ENCODE data around the gene FBXO42. TPM values are rescaled to one million over a fixed set of nuclear protein-coding genes. Genes with fewer than 3 reads are reported as not detected.
A peak's percentile ranks its signal among the peaks of the same experiment; 100 is the strongest.

The FBXO42 gene
- total and polyA plus RNA-seq, 5 donors from 2014 or later, result 13.5 to 23.2 (median 21.7) TPM

DNA sequence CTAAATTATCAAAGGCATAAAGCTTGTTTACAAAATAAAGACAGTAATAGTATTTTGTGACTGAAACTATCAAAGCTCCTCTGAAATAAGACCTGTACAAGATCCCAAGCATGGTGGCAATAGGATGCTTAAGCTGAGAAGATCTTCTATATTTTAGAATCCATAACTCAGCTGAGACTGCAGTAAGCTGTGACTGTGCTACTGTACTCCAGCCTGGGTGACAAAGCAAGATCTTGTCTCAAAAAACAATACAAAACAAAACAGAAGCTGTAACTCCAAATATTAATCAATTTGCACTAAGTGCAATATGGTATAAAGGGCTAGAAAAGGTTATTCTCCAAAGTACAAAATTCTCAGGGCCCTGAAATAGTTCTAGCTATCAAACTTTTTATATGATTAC lies 59.5 kb downstream of the FBXO42 start:
- Mint-ChIP-seq H3K27ac (peak overlapping the region in 1 of 3 donors; percentile 56), H3K4me3 (no peak overlapping the region), H3K4me1 (peaks cover 5 to 14% (median 12%) of the 10 kb centered on the region in 4 donors), H3K36me3 (peaks cover 29% of the 10 kb centered on the region), H3K9me3 (no peaks in the 10 kb centered on the region), H3K27me3 (no peaks in the 10 kb centered on the region)
- no peaks in the 10 kb centered on the region for H3K4me1 ChIP-seq (ENCODE audit: control insufficient read depth, insufficient read depth, low read length, poor library complexity, severe bottlenecking)
- H3K4me3 ChIP-seq (ENCODE audit: low read depth, low read length), result no peak overlapping the region
- ATAC-seq (ENCODE audit: low read depth in 2 of 2) (no peak), DNase-seq (no peak)
- H3K36me3 ChIP-seq (ENCODE audit: control insufficient read depth, insufficient read depth, low read length), result peaks cover 46% of the 10 kb centered on the region
- H3K27me3 ChIP-seq (ENCODE audit: control insufficient read depth, insufficient read depth, low read length), result no peaks in the 10 kb centered on the region
- H3K9me3 ChIP-seq (ENCODE audit: control insufficient read depth in 2 of 2, low read length in 2 of 2), result no peaks in the 10 kb centered on the region
- no peak overlapping the region for H3K27ac ChIP-seq (ENCODE audit: insufficient read depth, low read length, poor library complexity, severe bottlenecking)

DNA sequence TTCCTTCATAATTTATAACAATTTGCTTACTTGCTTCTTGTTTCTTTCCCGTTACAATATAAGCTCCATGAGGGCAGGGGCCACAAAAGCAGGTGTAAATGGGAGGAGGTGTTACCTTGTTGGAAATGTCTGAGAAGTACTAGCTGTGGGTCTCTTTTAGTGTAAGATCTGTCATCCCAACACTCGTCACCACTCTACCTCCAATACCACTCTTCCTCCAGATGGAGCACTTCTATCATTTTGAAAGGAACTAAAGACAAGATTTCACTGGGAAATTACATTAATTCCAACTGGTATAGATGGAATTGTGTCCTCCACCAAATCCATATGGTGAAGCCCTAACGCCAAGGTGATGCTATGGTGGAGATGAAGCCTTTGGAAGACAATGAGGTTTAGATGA lies 62.3 kb downstream of the FBXO42 start:
- peak overlapping the region in 1 of 3 donors; percentile 23 for H3K27ac Mint-ChIP-seq
- H3K36me3 Mint-ChIP-seq, result peaks cover 22% of the 10 kb centered on the region
- no peaks in the 10 kb centered on the region for H3K9me3 Mint-ChIP-seq
- Histone ChIP-seq H3K36me3 (ENCODE audit: control insufficient read depth, insufficient read depth, low read length) (peaks cover 61% of the 10 kb centered on the region), H3K27me3 (ENCODE audit: control insufficient read depth, insufficient read depth, low read length) (no peaks in the 10 kb centered on the region), H3K4me3 (ENCODE audit: low read depth, low read length) (no peak overlapping the region), H3K27ac (ENCODE audit: insufficient read depth, low read length, poor library complexity, severe bottlenecking) (no peak overlapping the region), H3K9me3 (ENCODE audit: control insufficient read depth in 2 of 2, low read length in 2 of 2) (no peaks in the 10 kb centered on the region), H3K4me1 (ENCODE audit: control insufficient read depth, insufficient read depth, low read length, poor library complexity, severe bottlenecking) (no peaks in the 10 kb centered on the region)
- H3K4me3 Mint-ChIP-seq, result no peak overlapping the region
- ATAC-seq (ENCODE audit: low read depth in 2 of 2) (no peak), DNase-seq (no peak)
- H3K27me3 Mint-ChIP-seq, result no peaks in the 10 kb centered on the region
- H3K4me1 Mint-ChIP-seq, result peaks cover 5 to 14% (median 12%) of the 10 kb centered on the region in 4 donors

DNA sequence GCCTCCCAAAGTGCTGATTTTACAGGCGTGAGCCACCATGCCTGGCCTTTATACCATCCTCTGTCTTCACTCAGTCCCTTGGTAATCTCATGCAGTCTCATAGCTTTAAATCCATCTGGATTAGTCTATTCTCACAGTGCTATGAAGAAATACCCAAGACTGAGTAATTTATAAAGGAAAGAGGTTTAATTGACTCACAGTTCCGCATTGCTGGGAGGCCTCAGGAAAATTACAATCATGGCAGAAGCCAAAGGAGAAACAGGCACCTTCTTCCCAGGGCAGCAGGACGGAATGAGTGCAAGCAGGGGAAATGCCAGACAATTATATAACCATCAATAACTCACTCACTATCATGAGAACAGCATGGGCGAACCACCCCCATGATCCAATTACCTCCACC lies 66.2 kb downstream of the FBXO42 start:
- no peak for ATAC-seq (ENCODE audit: low read depth in 2 of 2)
- Histone ChIP-seq H3K4me1 (ENCODE audit: control insufficient read depth, insufficient read depth, low read length, poor library complexity, severe bottlenecking) (no peaks in the 10 kb centered on the region), H3K27me3 (ENCODE audit: control insufficient read depth, insufficient read depth, low read length) (no peaks in the 10 kb centered on the region), H3K9me3 (ENCODE audit: control insufficient read depth in 2 of 2, low read length in 2 of 2) (no peaks in the 10 kb centered on the region), H3K27ac (ENCODE audit: insufficient read depth, low read length, poor library complexity, severe bottlenecking) (no peak overlapping the region), H3K4me3 (ENCODE audit: low read depth, low read length) (no peak overlapping the region), H3K36me3 (ENCODE audit: control insufficient read depth, insufficient read depth, low read length) (peaks cover 37% of the 10 kb centered on the region)
- DNase-seq, result no peak
- Mint-ChIP-seq H3K27me3 (no peaks in the 10 kb centered on the region), H3K9me3 (no peaks in the 10 kb centered on the region), H3K4me3 (no peak overlapping the region), H3K27ac (no peak overlapping the region), H3K36me3 (peaks cover 13% of the 10 kb centered on the region), H3K4me1 (peaks cover 3 to 14% (median 9%) of the 10 kb centered on the region in 4 donors)

DNA sequence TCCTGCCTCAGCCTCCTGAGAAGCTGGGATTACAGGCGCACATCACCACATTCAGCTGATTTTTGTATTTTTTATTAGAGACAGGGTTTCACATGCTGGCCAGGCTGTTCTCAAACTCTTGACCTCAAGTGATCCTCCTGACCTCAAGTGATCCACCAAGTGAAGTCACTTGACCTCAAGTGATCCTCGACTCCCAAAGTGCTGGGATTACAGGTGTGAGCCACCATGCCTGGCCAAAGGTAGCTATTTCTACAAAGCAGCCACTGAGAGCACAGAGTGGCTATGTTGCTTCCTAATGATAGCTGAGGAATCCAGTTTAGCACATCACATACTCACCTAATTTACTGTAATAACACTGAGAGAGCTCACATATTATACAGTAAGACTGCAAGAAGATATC lies 70.5 kb downstream of the FBXO42 start:
- H3K27me3 Mint-ChIP-seq, result no peaks in the 10 kb centered on the region

DNA sequence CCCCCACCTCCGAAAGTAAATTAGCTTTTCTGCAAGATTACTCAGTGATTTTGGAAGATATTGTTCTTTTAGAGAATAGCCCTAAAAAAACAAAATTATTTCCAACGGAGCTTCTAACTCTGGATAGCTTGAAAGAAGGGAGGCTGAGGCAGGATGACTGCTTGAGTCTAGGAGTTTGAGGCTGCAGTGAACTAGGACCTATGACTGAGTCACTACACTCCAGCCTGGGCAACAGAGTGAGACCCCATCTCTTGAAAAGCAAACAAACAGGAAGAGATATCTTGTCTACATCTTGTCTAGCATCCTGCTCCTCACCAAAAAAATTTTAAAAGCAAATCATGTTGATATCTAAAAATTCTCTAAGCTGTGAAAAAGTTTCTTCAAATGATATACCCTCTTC lies 73.1 kb downstream of the FBXO42 start:
- H3K4me1 ChIP-seq (ENCODE audit: control insufficient read depth, insufficient read depth, low read length, poor library complexity, severe bottlenecking), result no peaks in the 10 kb centered on the region
- no peak overlapping the region for H3K4me3 ChIP-seq (ENCODE audit: low read depth, low read length)
- H3K27me3 Mint-ChIP-seq, result no peaks in the 10 kb centered on the region
- no peak overlapping the region for H3K27ac Mint-ChIP-seq
- no peak for DNase-seq
- no peak for ATAC-seq (ENCODE audit: low read depth in 2 of 2)
- H3K27ac ChIP-seq (ENCODE audit: insufficient read depth, low read length, poor library complexity, severe bottlenecking), result no peak overlapping the region
- peaks cover 6% of the 10 kb centered on the region for H3K36me3 ChIP-seq (ENCODE audit: control insufficient read depth, insufficient read depth, low read length)
- H3K4me3 Mint-ChIP-seq, result no peak overlapping the region
- H3K27me3 ChIP-seq (ENCODE audit: control insufficient read depth, insufficient read depth, low read length), result no peaks in the 10 kb centered on the region
- H3K9me3 ChIP-seq (ENCODE audit: control insufficient read depth in 2 of 2, low read length in 2 of 2), result no peaks in the 10 kb centered on the region
- H3K36me3 Mint-ChIP-seq, result peaks cover 17% of the 10 kb centered on the region
- H3K9me3 Mint-ChIP-seq, result no peaks in the 10 kb centered on the region
- H3K4me1 Mint-ChIP-seq, result peaks cover 14 to 15% (median 14%) of the 10 kb centered on the region in 4 donors

More for the DNA sequence above, 70.5 kb downstream of the FBXO42 start:
- no peaks in the 10 kb centered on the region for H3K4me1 ChIP-seq (ENCODE audit: control insufficient read depth, insufficient read depth, low read length, poor library complexity, severe bottlenecking)
- Mint-ChIP-seq H3K9me3 (no peaks in the 10 kb centered on the region), H3K4me3 (no peak overlapping the region), H3K4me1 (peaks cover 3 to 14% (median 11%) of the 10 kb centered on the region in 4 donors), H3K36me3 (peaks cover 17% of the 10 kb centered on the region), H3K27ac (no peak overlapping the region)
- H3K27ac ChIP-seq (ENCODE audit: insufficient read depth, low read length, poor library complexity, severe bottlenecking), result no peak overlapping the region
- H3K36me3 ChIP-seq (ENCODE audit: control insufficient read depth, insufficient read depth, low read length), result peaks cover 17% of the 10 kb centered on the region
- H3K9me3 ChIP-seq (ENCODE audit: control insufficient read depth in 2 of 2, low read length in 2 of 2), result no peaks in the 10 kb centered on the region
- no peaks in the 10 kb centered on the region for H3K27me3 ChIP-seq (ENCODE audit: control insufficient read depth, insufficient read depth, low read length)
- no peak overlapping the region for H3K4me3 ChIP-seq (ENCODE audit: low read depth, low read length)
- no peak for DNase-seq
- ATAC-seq (ENCODE audit: low read depth in 2 of 2), result no peak

DNA sequence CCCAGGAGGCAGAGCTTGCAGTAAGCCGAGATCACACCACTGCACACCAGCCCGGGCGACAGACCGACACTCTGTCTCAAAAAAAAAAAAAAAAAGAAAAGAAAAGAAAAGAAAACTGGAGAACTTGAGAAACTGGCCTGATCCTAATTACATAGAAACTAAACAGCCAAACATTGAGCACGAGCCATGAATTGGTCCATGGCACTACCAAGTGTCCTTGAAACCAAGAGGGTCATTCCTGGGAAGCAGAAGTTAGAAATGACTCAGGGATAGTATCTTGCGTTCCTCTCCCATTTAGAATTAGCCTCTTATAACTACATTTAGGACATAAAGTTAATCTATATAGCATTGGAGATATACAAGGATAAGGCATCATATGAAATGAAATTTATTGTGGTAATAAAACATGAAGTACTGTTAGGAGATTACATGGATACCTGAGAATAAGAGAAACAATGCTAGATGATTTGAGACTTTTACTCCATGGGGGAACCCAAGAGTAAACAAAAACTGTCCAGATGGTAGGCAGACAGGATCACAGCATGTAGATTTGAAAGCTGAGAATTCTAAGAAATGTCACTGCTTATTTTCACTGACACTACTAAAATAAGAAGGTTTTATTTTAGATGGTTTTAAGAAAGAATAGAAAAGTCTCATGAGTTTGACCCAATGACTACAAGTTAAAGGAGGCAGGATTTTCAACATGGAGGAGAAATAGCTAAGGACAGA lies 75.8 kb downstream of the FBXO42 start:
- H3K4me3 ChIP-seq (ENCODE audit: low read depth, low read length), result no peak overlapping the region
- peaks cover 14 to 20% (median 15%) of the 10 kb centered on the region in 4 donors for H3K4me1 Mint-ChIP-seq
- H3K27ac ChIP-seq (ENCODE audit: insufficient read depth, low read length, poor library complexity, severe bottlenecking), result no peak overlapping the region
- H3K4me3 Mint-ChIP-seq, result no peak overlapping the region
- H3K27me3 Mint-ChIP-seq, result no peaks in the 10 kb centered on the region
- DNase-seq (no peak), ATAC-seq (ENCODE audit: low read depth in 2 of 2) (no peak)
- no peaks in the 10 kb centered on the region for H3K4me1 ChIP-seq (ENCODE audit: control insufficient read depth, insufficient read depth, low read length, poor library complexity, severe bottlenecking)
- H3K36me3 Mint-ChIP-seq, result peaks cover 27% of the 10 kb centered on the region
- H3K27me3 ChIP-seq (ENCODE audit: control insufficient read depth, insufficient read depth, low read length), result no peaks in the 10 kb centered on the region
- no peaks in the 10 kb centered on the region for H3K9me3 Mint-ChIP-seq
- peaks cover 6% of the 10 kb centered on the region for H3K36me3 ChIP-seq (ENCODE audit: control insufficient read depth, insufficient read depth, low read length)
- no peak overlapping the region for H3K27ac Mint-ChIP-seq
- H3K9me3 ChIP-seq (ENCODE audit: control insufficient read depth in 2 of 2, low read length in 2 of 2), result no peaks in the 10 kb centered on the region

DNA sequence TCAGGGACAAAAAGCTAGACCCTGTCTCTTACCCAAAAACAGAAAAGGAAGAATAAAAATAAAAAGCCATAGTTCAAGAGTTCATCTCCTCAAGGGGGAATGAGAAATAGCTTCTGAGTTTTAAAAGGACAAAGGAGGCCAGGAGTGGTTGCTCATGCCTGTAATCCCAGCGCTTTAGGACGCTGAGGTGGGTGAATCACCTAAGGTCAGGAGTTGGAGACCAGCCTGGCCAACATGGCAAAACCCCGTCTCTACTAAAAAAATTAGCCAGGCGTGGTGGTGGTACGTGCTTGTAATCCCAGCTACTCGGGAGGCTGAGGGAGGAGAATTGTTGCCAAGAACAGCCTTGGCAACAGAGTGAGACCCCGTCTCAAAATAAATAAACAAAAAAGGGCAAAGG lies 76.7 kb downstream of the FBXO42 start:
- Mint-ChIP-seq H3K9me3 (no peaks in the 10 kb centered on the region), H3K27ac (no peak overlapping the region), H3K4me3 (no peak overlapping the region), H3K4me1 (peaks cover 15 to 20% (median 18%) of the 10 kb centered on the region in 4 donors), H3K27me3 (no peaks in the 10 kb centered on the region), H3K36me3 (peaks cover 30% of the 10 kb centered on the region)
- Histone ChIP-seq H3K9me3 (ENCODE audit: control insufficient read depth in 2 of 2, low read length in 2 of 2) (no peaks in the 10 kb centered on the region), H3K4me3 (ENCODE audit: low read depth, low read length) (no peak overlapping the region), H3K27ac (ENCODE audit: insufficient read depth, low read length, poor library complexity, severe bottlenecking) (no peak overlapping the region), H3K27me3 (ENCODE audit: control insufficient read depth, insufficient read depth, low read length) (no peaks in the 10 kb centered on the region), H3K36me3 (ENCODE audit: control insufficient read depth, insufficient read depth, low read length) (peaks cover 6% of the 10 kb centered on the region), H3K4me1 (ENCODE audit: control insufficient read depth, insufficient read depth, low read length, poor library complexity, severe bottlenecking) (no peaks in the 10 kb centered on the region)
- ATAC-seq (ENCODE audit: low read depth in 2 of 2) (no peak), DNase-seq (no peak)

DNA sequence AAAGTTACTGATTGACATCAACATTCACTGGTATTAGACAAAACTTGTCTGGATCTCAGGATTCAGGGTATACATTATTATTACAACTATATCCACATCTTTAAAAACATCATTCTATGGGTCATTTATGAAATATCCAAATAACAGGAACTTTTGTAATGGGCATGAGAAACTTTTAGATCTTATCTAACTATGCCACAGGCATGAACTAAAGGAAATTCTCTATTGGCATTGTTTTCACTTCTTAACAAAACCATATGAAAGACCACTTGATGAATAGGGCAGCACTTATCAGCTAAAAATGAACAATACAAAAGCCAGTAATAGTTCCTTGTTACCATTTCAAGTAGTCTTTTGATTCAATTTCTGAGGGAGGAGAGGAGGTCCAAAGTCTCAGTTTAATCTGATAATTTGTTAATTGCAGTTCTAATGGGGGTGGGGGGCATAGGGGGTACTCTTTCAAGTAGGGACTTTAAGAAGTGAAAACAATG lies 84.5 kb downstream of the FBXO42 start:
- peaks cover 0 to 32% (median 19%) of the 10 kb centered on the region in 4 donors for H3K4me1 Mint-ChIP-seq
- no peak for ATAC-seq (ENCODE audit: low read depth in 2 of 2)
- no peaks in the 10 kb centered on the region for H3K9me3 ChIP-seq (ENCODE audit: control insufficient read depth in 2 of 2, low read length in 2 of 2)
- no peaks in the 10 kb centered on the region for H3K9me3 Mint-ChIP-seq
- H3K4me1 ChIP-seq (ENCODE audit: control insufficient read depth, insufficient read depth, low read length, poor library complexity, severe bottlenecking), result no peaks in the 10 kb centered on the region
- no peak overlapping the region for H3K27ac ChIP-seq (ENCODE audit: insufficient read depth, low read length, poor library complexity, severe bottlenecking)
- H3K27me3 ChIP-seq (ENCODE audit: control insufficient read depth, insufficient read depth, low read length), result no peaks in the 10 kb centered on the region
- peak overlapping the region in 2 of 3 donors; percentile 51 to 80 for H3K27ac Mint-ChIP-seq
- DNase-seq, result no peak
- H3K4me3 ChIP-seq (ENCODE audit: low read depth, low read length), result no peak overlapping the region
- no peaks in the 10 kb centered on the region for H3K27me3 Mint-ChIP-seq
- H3K4me3 Mint-ChIP-seq, result no peak overlapping the region
- H3K36me3 Mint-ChIP-seq, result peaks cover 7% of the 10 kb centered on the region
- no peaks in the 10 kb centered on the region for H3K36me3 ChIP-seq (ENCODE audit: control insufficient read depth, insufficient read depth, low read length)

Measured in CD4-positive, CD25-positive, alpha-beta regulatory T cell (primary cell).